Measurements from ENCODE around the gene SLC22A23. TPM values are rescaled to one million over a fixed set of nuclear protein-coding genes. Genes with fewer than 3 reads are reported as not detected.

Gene SLC22A23
- total RNA-seq, 1 donor, result 9.0 TPM

- no peak overlapping the region for H3K4me3 ChIP-seq (ENCODE audit: low read depth, low read length)
- TF ChIP-seq CTCF (IDR thresholded peaks at IDR 0.05; ENCODE audit: insufficient read depth, low read length), result no peak
- DNase-seq (ENCODE audit: low read depth), result no peak
These were observed 80.8 kb downstream of the SLC22A23 start for GRCh38 chr6:3376064-3376463.

- no peak for DNase-seq (ENCODE audit: low read depth)
- no peak for TF ChIP-seq CTCF (IDR thresholded peaks at IDR 0.05; ENCODE audit: insufficient read depth, low read length)
- H3K4me3 ChIP-seq (ENCODE audit: low read depth, low read length), result no peak overlapping the region
These were observed 83.2 kb downstream of the SLC22A23 start for GRCh38 chr6:3373597-3374203.

- no peak overlapping the region for H3K4me3 ChIP-seq (ENCODE audit: low read depth, low read length)
- no peak for TF ChIP-seq CTCF (IDR thresholded peaks at IDR 0.05; ENCODE audit: insufficient read depth, low read length)
- DNase-seq (ENCODE audit: low read depth), result no peak
These were observed 83.8 kb downstream of the SLC22A23 start for GRCh38 chr6:3372912-3373554.

- DNase-seq (ENCODE audit: low read depth), result no peak
- no peak overlapping the region for H3K4me3 ChIP-seq (ENCODE audit: low read depth, low read length)
- TF ChIP-seq CTCF (IDR thresholded peaks at IDR 0.05; ENCODE audit: insufficient read depth, low read length), result no peak
These were observed 84.5 kb downstream of the SLC22A23 start for GRCh38 chr6:3372184-3372846.

- DNase-seq (ENCODE audit: low read depth), result no peak
- no peak for TF ChIP-seq CTCF (IDR thresholded peaks at IDR 0.05; ENCODE audit: insufficient read depth, low read length)
- H3K4me3 ChIP-seq (ENCODE audit: low read depth, low read length), result no peak overlapping the region
These were observed 85.5 kb downstream of the SLC22A23 start for GRCh38 chr6:3371222-3371949.

- DNase-seq (ENCODE audit: low read depth), result no peak
- H3K4me3 ChIP-seq (ENCODE audit: low read depth, low read length), result no peak overlapping the region
- TF ChIP-seq CTCF (IDR thresholded peaks at IDR 0.05; ENCODE audit: insufficient read depth, low read length), result no peak
These were observed 86.3 kb downstream of the SLC22A23 start for GRCh38 chr6:3370361-3371221.

Data from fibroblast of the aortic adventitia (primary cell).